ENCODE data around the gene ATXN1. TPM values are rescaled to one million over a fixed set of nuclear protein-coding genes. Genes with fewer than 3 reads are reported as not detected.

ATXN1 gene
- total RNA-seq, 1 donor from 2014 or later = 18.4 TPM

DNA sequence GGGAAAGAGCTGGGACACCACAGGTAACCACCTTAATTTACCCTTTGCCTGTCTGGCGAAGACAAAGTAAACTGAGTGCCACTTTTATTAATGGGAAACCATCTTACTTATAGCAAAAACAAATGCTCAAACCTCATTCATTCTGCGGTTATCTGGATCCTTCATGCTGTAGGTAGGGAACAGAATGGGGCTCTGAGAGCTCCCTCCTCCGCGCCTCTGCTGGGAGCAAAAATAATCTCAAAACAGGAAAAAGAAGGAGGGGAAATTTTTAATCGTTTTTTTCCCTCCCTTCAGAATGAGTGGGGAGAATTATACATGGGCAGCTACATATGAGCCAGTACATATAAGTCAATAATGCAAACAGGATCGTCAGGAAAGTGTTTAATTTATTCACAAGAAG, 345.6 kb downstream of the ATXN1 start:
- FAIRE-seq (no peak), DNase-seq (ENCODE audit: low read depth) (no peak)
- Histone ChIP-seq H3K27me3 (ENCODE audit: control insufficient read depth, insufficient read depth, low read length) (no peaks in the 10 kb centered on the region), H3K36me3 (ENCODE audit: control insufficient read depth, insufficient read depth, low read length) (no peaks in the 10 kb centered on the region), H3K4me3 (ENCODE audit: low read depth, low read length) (no peak overlapping the region)
- TF ChIP-seq, protein P1, sequence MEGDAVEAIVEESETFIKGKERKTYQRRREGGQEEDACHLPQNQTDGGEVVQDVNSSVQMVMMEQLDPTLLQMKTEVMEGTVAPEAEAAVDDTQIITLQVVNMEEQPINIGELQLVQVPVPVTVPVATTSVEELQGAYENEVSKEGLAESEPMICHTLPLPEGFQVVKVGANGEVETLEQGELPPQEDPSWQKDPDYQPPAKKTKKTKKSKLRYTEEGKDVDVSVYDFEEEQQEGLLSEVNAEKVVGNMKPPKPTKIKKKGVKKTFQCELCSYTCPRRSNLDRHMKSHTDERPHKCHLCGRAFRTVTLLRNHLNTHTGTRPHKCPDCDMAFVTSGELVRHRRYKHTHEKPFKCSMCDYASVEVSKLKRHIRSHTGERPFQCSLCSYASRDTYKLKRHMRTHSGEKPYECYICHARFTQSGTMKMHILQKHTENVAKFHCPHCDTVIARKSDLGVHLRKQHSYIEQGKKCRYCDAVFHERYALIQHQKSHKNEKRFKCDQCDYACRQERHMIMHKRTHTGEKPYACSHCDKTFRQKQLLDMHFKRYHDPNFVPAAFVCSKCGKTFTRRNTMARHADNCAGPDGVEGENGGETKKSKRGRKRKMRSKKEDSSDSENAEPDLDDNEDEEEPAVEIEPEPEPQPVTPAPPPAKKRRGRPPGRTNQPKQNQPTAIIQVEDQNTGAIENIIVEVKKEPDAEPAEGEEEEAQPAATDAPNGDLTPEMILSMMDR (IDR thresholded peaks at IDR 0.05; ENCODE audit: insufficient read depth, low read length, severe bottlenecking) = no peak

DNA sequence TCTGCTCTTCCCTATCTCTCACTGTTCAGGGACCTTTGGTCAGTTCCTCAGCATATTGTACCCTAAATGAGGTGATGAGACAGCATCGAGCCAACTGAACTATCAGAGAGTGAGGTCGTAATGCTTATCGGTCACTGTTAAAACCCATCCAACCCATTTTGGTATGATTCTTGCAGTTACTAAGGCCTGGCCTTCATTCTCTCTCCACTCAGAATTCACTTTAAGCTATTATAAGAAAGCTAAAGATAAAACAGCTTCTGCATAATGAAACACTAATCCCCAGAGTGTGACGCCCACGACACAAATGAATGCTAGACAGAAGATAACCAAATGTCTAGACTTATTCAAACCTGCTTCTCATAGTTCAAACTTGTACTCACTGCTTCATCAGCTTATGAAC, 347.1 kb downstream of the ATXN1 start:
- no peaks in the 10 kb centered on the region for H3K27me3 ChIP-seq (ENCODE audit: control insufficient read depth, insufficient read depth, low read length)
- DNase-seq (ENCODE audit: low read depth) (no peak), FAIRE-seq (no peak)
- TF ChIP-seq, protein P1 (IDR thresholded peaks at IDR 0.05; ENCODE audit: insufficient read depth, low read length, severe bottlenecking) = no peak
- H3K4me3 ChIP-seq (ENCODE audit: low read depth, low read length) = no peak overlapping the region
- no peaks in the 10 kb centered on the region for H3K36me3 ChIP-seq (ENCODE audit: control insufficient read depth, insufficient read depth, low read length)

DNA sequence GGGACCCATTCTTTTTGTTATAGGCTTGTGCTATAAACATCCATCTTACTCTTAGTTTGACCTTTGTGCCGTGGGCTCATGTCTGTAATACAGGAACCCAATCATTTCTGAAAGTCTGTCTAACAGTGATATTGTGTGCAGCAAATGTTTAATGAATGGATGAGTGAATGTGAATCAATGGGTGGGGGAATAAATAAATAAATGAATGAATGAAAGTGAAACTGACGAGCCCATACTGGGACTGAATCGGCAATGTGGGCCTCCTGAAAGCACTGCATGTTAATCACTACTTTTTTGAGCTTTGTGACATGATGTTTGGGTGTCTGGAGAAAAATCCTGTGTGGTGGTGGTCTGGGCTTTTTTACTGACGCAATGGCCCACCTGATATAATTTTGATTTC, 347.9 kb downstream of the ATXN1 start:
- FAIRE-seq = no peak
- H3K27me3 ChIP-seq (ENCODE audit: control insufficient read depth, insufficient read depth, low read length) = no peaks in the 10 kb centered on the region
- H3K4me3 ChIP-seq (ENCODE audit: low read depth, low read length) = no peak overlapping the region
- H3K36me3 ChIP-seq (ENCODE audit: control insufficient read depth, insufficient read depth, low read length) = no peaks in the 10 kb centered on the region
- TF ChIP-seq, protein P1 (IDR thresholded peaks at IDR 0.05; ENCODE audit: insufficient read depth, low read length, severe bottlenecking) = no peak
- no peak for DNase-seq (ENCODE audit: low read depth)

DNA sequence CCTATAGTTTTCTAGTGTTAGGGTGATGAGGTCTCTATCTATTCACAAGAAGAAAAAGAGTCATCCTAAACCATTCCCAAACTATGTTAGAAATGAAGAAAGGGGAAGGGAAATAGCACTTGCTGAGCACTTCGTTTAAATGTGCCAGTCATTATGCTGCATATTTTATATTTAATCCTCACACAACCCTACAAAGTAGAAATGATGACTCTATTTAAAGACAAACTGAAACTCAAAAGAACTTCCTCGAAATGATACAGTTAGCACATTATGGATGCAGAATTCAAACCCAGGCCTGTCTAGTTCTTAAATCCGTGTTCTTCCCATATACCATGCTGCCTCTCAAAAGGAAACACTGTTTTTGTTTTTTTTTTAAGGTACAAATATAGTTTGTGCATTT, 348.3 kb downstream of the ATXN1 start:
- TF ChIP-seq, protein P1 (IDR thresholded peaks at IDR 0.05; ENCODE audit: insufficient read depth, low read length, severe bottlenecking) = no peak
- H3K4me3 ChIP-seq (ENCODE audit: low read depth, low read length) = no peak overlapping the region
- no peaks in the 10 kb centered on the region for H3K27me3 ChIP-seq (ENCODE audit: control insufficient read depth, insufficient read depth, low read length)
- DNase-seq (ENCODE audit: low read depth) (no peak), FAIRE-seq (no peak)
- no peaks in the 10 kb centered on the region for H3K36me3 ChIP-seq (ENCODE audit: control insufficient read depth, insufficient read depth, low read length)

DNA sequence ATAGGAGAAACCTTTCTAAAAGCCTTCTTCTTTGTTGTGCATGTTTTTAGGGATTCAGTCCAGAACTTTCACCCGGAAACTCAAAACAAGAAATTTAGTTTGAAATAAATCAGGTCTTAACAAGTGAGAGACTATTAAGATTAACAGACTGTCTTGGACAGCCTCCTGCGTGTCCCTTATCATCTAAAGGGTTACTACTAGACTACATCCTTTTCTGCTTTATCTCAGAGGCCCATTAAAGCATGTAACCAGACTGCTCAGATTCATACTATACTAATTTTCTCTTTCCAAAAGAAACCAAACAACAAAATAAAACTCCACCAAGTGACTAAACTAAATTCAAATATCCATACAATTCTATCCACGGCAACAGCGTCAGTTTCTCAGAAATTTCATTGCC, 349.1 kb downstream of the ATXN1 start:
- no peak for DNase-seq (ENCODE audit: low read depth)
- no peak for FAIRE-seq
- Histone ChIP-seq H3K36me3 (ENCODE audit: control insufficient read depth, insufficient read depth, low read length) (no peaks in the 10 kb centered on the region), H3K27me3 (ENCODE audit: control insufficient read depth, insufficient read depth, low read length) (no peaks in the 10 kb centered on the region), H3K4me3 (ENCODE audit: low read depth, low read length) (no peak overlapping the region)
- TF ChIP-seq, protein P1 (IDR thresholded peaks at IDR 0.05; ENCODE audit: insufficient read depth, low read length, severe bottlenecking) = no peak
